Loucy (cell line): Measurements from ENCODE around the gene KRTAP10-5.

Source experiments
- CTCF ChIP-seq: fragments of 200-600 bp; sonication (generic); conservative IDR thresholded peaks from 2 replicates; pipeline ENCODE4 v1.5.1; 2014; ENCODE audit warnings: mild to moderate bottlenecking, antibody characterized with exemption, low read length
- EZH2phosphoT487 ChIP-seq: fragments of 200-600 bp; IDR thresholded peaks from 2 replicates; pipeline ENCODE4 v1.6.1; 2018; ENCODE audit warnings: antibody characterized with exemption, mild to moderate bottlenecking, moderate library complexity, borderline replicate concordance

- no peak for TF ChIP-seq CTCF
- TF ChIP-seq EZH2phosphoT487 = no peak
Measured at GRCh38 chr21:44564099-44564498, 16.3 kb downstream of the KRTAP10-5 start.
